GM23338 (cell line): ENCODE results near the gene SMIM43.

ENCODE experiments used
- CREB1 ChIP-seq: fragments of 250-450 bp; sonication (Bioruptor Pico); IDR thresholded peaks from 2 replicates; pipeline ENCODE4 v1.5.0; 2020; ENCODE audit warnings: low read depth, mild to moderate bottlenecking, moderate library complexity
- CTCF ChIP-seq, 2 experiments: fragments of 200-600 bp in 1 of 2; sonication (generic) in 1 of 2; conservative IDR thresholded peaks; 2 replicates each; pipeline versions ENCODE4 v1.5.1 to v1.6.1; 2016 to 2017; ENCODE audit warnings: antibody characterized with exemption in 2 of 2, low read depth in 2 of 2, mild to moderate bottlenecking in 2 of 2, moderate library complexity in 1 of 2
- ETS1 ChIP-seq: IDR thresholded peaks from 2 replicates; pipeline ENCODE4 v1.6.1; 2016; ENCODE audit warnings: antibody characterized with exemption
- EZH2 ChIP-seq: fragments of 200-600 bp; sonication (generic); IDR thresholded peaks from one replicate; pipeline ENCODE4 v1.8.0; 2017; ENCODE audit warnings: antibody characterized with exemption, mild to moderate bottlenecking, low read depth; ENCODE audit not compliant: unreplicated experiment
- EZH2phosphoT487 ChIP-seq: fragments of 200-600 bp; sonication (generic); IDR thresholded peaks from one replicate; pipeline ENCODE4 v1.8.1; 2018; ENCODE audit warnings: antibody characterized with exemption; ENCODE audit not compliant: unreplicated experiment
- JUNB ChIP-seq: IDR thresholded peaks from one replicate; pipeline ENCODE4 v1.6.1; 2016; ENCODE audit warnings: antibody characterized with exemption; ENCODE audit not compliant: unreplicated experiment
- NANOG ChIP-seq: IDR thresholded peaks from 2 replicates; pipeline ENCODE4 v1.6.1; 2016; ENCODE audit warnings: antibody characterized with exemption, borderline replicate concordance
- POLR2AphosphoS5 ChIP-seq: IDR thresholded peaks from 2 replicates; pipeline ENCODE4 v1.6.1; 2016; ENCODE audit warnings: antibody characterized with exemption, low read depth
- REST ChIP-seq: IDR thresholded peaks from one replicate; pipeline ENCODE4 v1.6.1; 2018; ENCODE audit warnings: antibody characterized with exemption; ENCODE audit not compliant: unreplicated experiment
- STAT1 ChIP-seq: IDR thresholded peaks from one replicate; pipeline ENCODE4 v1.6.1; 2016; ENCODE audit warnings: antibody characterized with exemption; ENCODE audit not compliant: unreplicated experiment
- ZNF114 ChIP-seq: fragments of 250-450 bp; sonication (Bioruptor Pico); IDR thresholded peaks from 2 replicates; pipeline ENCODE4 v1.5.0; 2020; ENCODE audit warnings: mild to moderate bottlenecking, moderate library complexity
- ZNF462 ChIP-seq: fragments of 250-450 bp; sonication (Bioruptor Pico); IDR thresholded peaks from 2 replicates; pipeline ENCODE4 v1.5.0; 2020; ENCODE audit warnings: mild to moderate bottlenecking, moderate library complexity

GRCh38 chr4:121778991-121779628, 14.1 kb upstream of the SMIM43 start:
- no peak for TF ChIP-seq CTCF (conservative IDR thresholded peaks at IDR 0.05; ENCODE audit: low read depth in 2 of 2)
- TF ChIP-seq ZNF114 (CRISPR knock-in tag) = no peak
- TF ChIP-seq ETS1 = no peak
- no peak for TF ChIP-seq EZH2
- no peak for TF ChIP-seq POLR2AphosphoS5
- no peak for TF ChIP-seq JUNB
- TF ChIP-seq ZNF462 (CRISPR knock-in tag) = no peak
- TF ChIP-seq CREB1 (CRISPR knock-in tag) = no peak
- TF ChIP-seq EZH2phosphoT487 = no peak
- no peak for TF ChIP-seq REST
- no peak for TF ChIP-seq NANOG
- TF ChIP-seq STAT1 = no peak
